ENCODE measurements around the gene CNOT4. TPM values are rescaled to one million over a fixed set of nuclear protein-coding genes. Genes with fewer than 3 reads are reported as not detected.

CNOT4 gene
- total RNA-seq, 4 donors from 2014 or later: 17.8 to 35.0 (median 26.2) TPM

GRCh38 chr7:135434047-135434446, 75.9 kb downstream of the CNOT4 start:
- Histone ChIP-seq H3K27me3 (no peaks in the 10 kb centered on the region), H3K36me3 (peaks cover 0 to 39% of the 10 kb centered on the region in 2 donors), H3K4me1 (peaks cover 0 to 6% (median 0%) of the 10 kb centered on the region in 3 donors), H3K27ac (no peak overlapping the region), H3K4me3 (no peak overlapping the region), H3K9me3 (peaks cover 0 to 11% (median 0%) of the 10 kb centered on the region in 3 donors)
- TF ChIP-seq POLR2AphosphoS5 (IDR thresholded peaks at IDR 0.05): no peak
- TF ChIP-seq EP300 (IDR thresholded peaks at IDR 0.05): no peak
- ATAC-seq: no peak
- WGBS, 2 donors (ENCODE audit: low coverage in 1 of 2): 100% methylated on average over 1 to 3 of the region's 4 CpGs

- Histone ChIP-seq H3K4me3 (no peak overlapping the region), H3K9me3 (peaks cover 0 to 11% (median 0%) of the 10 kb centered on the region in 3 donors), H3K4me1 (peaks cover 0 to 15% (median 0%) of the 10 kb centered on the region in 3 donors), H3K36me3 (peaks cover 0 to 22% of the 10 kb centered on the region in 2 donors), H3K27me3 (no peaks in the 10 kb centered on the region), H3K27ac (no peak overlapping the region)
- 75% methylated on average over 1 of the region's 1 CpG for WGBS, 2 donors (ENCODE audit: low coverage in 1 of 2)
- no peak for TF ChIP-seq POLR2A (IDR thresholded peaks at IDR 0.05)
- no peak for TF ChIP-seq EP300 (IDR thresholded peaks at IDR 0.05)
- TF ChIP-seq, protein P1, sequence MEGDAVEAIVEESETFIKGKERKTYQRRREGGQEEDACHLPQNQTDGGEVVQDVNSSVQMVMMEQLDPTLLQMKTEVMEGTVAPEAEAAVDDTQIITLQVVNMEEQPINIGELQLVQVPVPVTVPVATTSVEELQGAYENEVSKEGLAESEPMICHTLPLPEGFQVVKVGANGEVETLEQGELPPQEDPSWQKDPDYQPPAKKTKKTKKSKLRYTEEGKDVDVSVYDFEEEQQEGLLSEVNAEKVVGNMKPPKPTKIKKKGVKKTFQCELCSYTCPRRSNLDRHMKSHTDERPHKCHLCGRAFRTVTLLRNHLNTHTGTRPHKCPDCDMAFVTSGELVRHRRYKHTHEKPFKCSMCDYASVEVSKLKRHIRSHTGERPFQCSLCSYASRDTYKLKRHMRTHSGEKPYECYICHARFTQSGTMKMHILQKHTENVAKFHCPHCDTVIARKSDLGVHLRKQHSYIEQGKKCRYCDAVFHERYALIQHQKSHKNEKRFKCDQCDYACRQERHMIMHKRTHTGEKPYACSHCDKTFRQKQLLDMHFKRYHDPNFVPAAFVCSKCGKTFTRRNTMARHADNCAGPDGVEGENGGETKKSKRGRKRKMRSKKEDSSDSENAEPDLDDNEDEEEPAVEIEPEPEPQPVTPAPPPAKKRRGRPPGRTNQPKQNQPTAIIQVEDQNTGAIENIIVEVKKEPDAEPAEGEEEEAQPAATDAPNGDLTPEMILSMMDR (IDR thresholded peaks at IDR 0.05): no peak
- no peak for TF ChIP-seq POLR2AphosphoS5 (IDR thresholded peaks at IDR 0.05)
- no peak for ATAC-seq
Measured at GRCh38 chr7:135430626-135431025, 79.3 kb downstream of the CNOT4 start.

DNA sequence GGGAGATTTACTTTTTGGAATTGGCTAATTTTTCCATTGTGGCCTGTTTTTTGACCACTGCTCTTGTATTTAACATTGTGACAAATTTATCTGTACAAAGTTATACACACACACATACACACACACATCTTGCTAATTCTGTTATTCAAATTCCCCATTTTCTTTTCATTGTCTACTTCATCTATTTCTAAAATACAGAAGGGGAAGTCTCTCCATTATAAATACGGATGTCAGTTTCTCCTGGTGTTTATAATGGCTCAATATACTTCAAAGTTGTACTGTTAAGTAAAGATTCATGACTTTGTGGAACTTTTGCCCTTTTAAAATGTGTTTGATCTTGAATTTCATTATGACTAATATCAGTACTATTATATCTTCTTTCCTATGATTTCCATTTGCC, 81.0 kb downstream of the CNOT4 start:
- no peak overlapping the region for H3K27ac ChIP-seq
- H3K36me3 ChIP-seq: peaks cover 0 to 5% of the 10 kb centered on the region in 2 donors
- no peaks in the 10 kb centered on the region for H3K9me3 ChIP-seq
- ATAC-seq: no peak
- no peak overlapping the region for H3K4me3 ChIP-seq
- H3K4me1 ChIP-seq: peaks cover 0 to 15% (median 0%) of the 10 kb centered on the region in 3 donors
- TF ChIP-seq EP300 (IDR thresholded peaks at IDR 0.05) (no peak), POLR2A (IDR thresholded peaks at IDR 0.05) (no peak), POLR2AphosphoS5 (IDR thresholded peaks at IDR 0.05) (no peak)
- TF ChIP-seq, protein P1 (IDR thresholded peaks at IDR 0.05): no peak
- no peaks in the 10 kb centered on the region for H3K27me3 ChIP-seq
- WGBS, 2 donors (ENCODE audit: low coverage in 1 of 2): 40 to 52% methylated on average over 1 of the region's 1 CpG

- peaks cover 0 to 15% (median 0%) of the 10 kb centered on the region in 3 donors for H3K4me1 ChIP-seq
- no peak overlapping the region for H3K27ac ChIP-seq
- H3K9me3 ChIP-seq: no peaks in the 10 kb centered on the region
- peaks cover 0 to 3% of the 10 kb centered on the region in 2 donors for H3K36me3 ChIP-seq
- TF ChIP-seq POLR2A (IDR thresholded peaks at IDR 0.05) (no peak), EP300 (IDR thresholded peaks at IDR 0.05) (no peak), POLR2AphosphoS5 (IDR thresholded peaks at IDR 0.05) (no peak)
- TF ChIP-seq, protein P1 (IDR thresholded peaks at IDR 0.05): no peak
- no peak overlapping the region for H3K4me3 ChIP-seq
- H3K27me3 ChIP-seq: no peaks in the 10 kb centered on the region
- ATAC-seq: no peak
Measured at GRCh38 chr7:135428011-135428410, 81.9 kb downstream of the CNOT4 start.

DNA sequence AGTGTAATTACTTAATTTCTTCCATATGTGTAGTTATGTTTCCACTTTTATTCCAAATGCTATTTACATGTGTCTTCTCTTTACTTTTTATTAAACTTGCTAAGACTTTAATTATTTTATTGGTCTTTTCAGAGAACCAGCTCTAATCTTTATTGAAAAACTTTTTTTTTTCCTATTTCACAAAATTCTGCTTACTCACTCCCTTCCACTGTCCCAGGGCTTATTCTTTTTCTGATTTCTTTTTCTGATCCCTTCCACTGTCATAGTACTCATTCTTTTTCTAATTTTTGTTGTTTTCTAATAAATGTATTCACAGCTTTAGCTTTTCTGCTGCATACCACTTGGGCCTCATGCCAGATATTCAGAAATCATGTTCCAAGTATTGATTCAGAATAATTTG, 82.7 kb downstream of the CNOT4 start:
- no peak for ATAC-seq
- Histone ChIP-seq H3K36me3 (no peaks in the 10 kb centered on the region), H3K4me1 (peaks cover 0 to 15% (median 0%) of the 10 kb centered on the region in 3 donors), H3K9me3 (no peaks in the 10 kb centered on the region), H3K27ac (no peak overlapping the region), H3K27me3 (no peaks in the 10 kb centered on the region), H3K4me3 (no peak overlapping the region)
- TF ChIP-seq POLR2AphosphoS5 (IDR thresholded peaks at IDR 0.05) (no peak), EP300 (IDR thresholded peaks at IDR 0.05) (no peak), POLR2A (IDR thresholded peaks at IDR 0.05) (no peak)
- TF ChIP-seq, protein P1 (IDR thresholded peaks at IDR 0.05): no peak
